Posterior cingulate gyrus (tissue), 11 donors: ENCODE data around the gene GPATCH2L.
A peak's percentile ranks its signal among the peaks of the same experiment; 100 is the strongest.

Source experiments
- DNase-seq, 10 donors: peaks; one replicate each; pipeline versions ENCODE4 v3.0.0 to v3.0.0-alpha.2; 2020 to 2021; ENCODE audit warnings: mixed read lengths in 3 of 10
- intact Hi-C: fragments of 100-400 bp; cut with DNase I; formaldehyde crosslinking; loops from one replicate; pipeline ENCODE4 v1.15.1; 2023

GPATCH2L gene

GRCh38 chr14:76195003-76195402 is 43.3 kb downstream of the GPATCH2L start:
- intact Hi-C loops: no loop called here
- no peak for DNase-seq

GRCh38 chr14:76196980-76197695 is 45.4 kb downstream of the GPATCH2L start:
- intact Hi-C loops: no loop called here

GRCh38 chr14:76201162-76201561 is 49.4 kb downstream of the GPATCH2L start:
- DNase-seq: no peak

More at GRCh38 chr14:76196980-76197695, 45.4 kb downstream of the GPATCH2L start:
- no peak for DNase-seq

GRCh38 chr14:76203086-76204001 is 51.6 kb downstream of the GPATCH2L start:
- intact Hi-C loops: no loop called here
- DNase-seq: peak in 2 of 10 donors; percentile 55 to 66

More at GRCh38 chr14:76201162-76201561, 49.4 kb downstream of the GPATCH2L start:
- intact Hi-C loops: no loop called here

- no peak for DNase-seq
- intact Hi-C loops: no loop called here
Observed at GRCh38 chr14:76204461-76205230, 52.9 kb downstream of the GPATCH2L start.

GRCh38 chr14:76205708-76206107 is 54.0 kb downstream of the GPATCH2L start:
- intact Hi-C loops: no loop called here
- peak in 1 of 10 donors; percentile 39 for DNase-seq

GRCh38 chr14:76208340-76208739 is 56.6 kb downstream of the GPATCH2L start:
- no peak for DNase-seq
- intact Hi-C loops: no loop called here

GRCh38 chr14:76212242-76212641 is 60.5 kb downstream of the GPATCH2L start:
- no peak for DNase-seq
- intact Hi-C loops: no loop called here

- no peak for DNase-seq
- intact Hi-C loops: no loop called here
Observed at GRCh38 chr14:76217179-76217578, 65.5 kb downstream of the GPATCH2L start.

GRCh38 chr14:76218662-76219061 is 66.9 kb downstream of the GPATCH2L start:
- no peak for DNase-seq
- intact Hi-C loops: no loop called here

GRCh38 chr14:76219873-76220272 is 68.2 kb downstream of the GPATCH2L start:
- no peak for DNase-seq
- intact Hi-C loops: no loop called here

- DNase-seq: no peak
- intact Hi-C loops: no loop called here
Observed at GRCh38 chr14:76227450-76228050, 75.8 kb downstream of the GPATCH2L start.

- no peak for DNase-seq
- intact Hi-C loops: no loop called here
Observed at GRCh38 chr14:76228138-76228537, 76.4 kb downstream of the GPATCH2L start.

GRCh38 chr14:76232800-76233199 is 81.1 kb downstream of the GPATCH2L start:
- intact Hi-C loops: no loop called here
- DNase-seq: no peak

- intact Hi-C loops: no loop called here
- no peak for DNase-seq
Observed at GRCh38 chr14:76235628-76236027, 83.9 kb downstream of the GPATCH2L start.

- DNase-seq: no peak
- intact Hi-C loops: no loop called here
Observed at GRCh38 chr14:76236172-76237130, 84.7 kb downstream of the GPATCH2L start.

- intact Hi-C loops: no loop called here
- no peak for DNase-seq
Observed at GRCh38 chr14:76237349-76237990, 85.7 kb downstream of the GPATCH2L start.

GRCh38 chr14:76245097-76245496 is 93.4 kb downstream of the GPATCH2L start:
- intact Hi-C loops: no loop called here
- DNase-seq: no peak

- intact Hi-C loops: no loop called here
- DNase-seq: no peak
Observed at GRCh38 chr14:76250302-76250701, 98.6 kb downstream of the GPATCH2L start.
